ACHN (cell line): ENCODE measurements around the gene PPM1J.
A peak's percentile ranks its signal among the peaks of the same experiment; 100 is the strongest.

ENCODE experiments used
- DNase-seq: peaks from one replicate; pipeline ENCODE4 v3.0.0-alpha.2; 2015
- in situ Hi-C: cut with HindIII; loops from 2 replicates; pipeline ENCODE4 v1.10.0; 2017; ENCODE audit warnings: low sequenced_read_pairs, low pct_ligation_motif_present, low pct_unique_long_range_greater_than_20kb

The PPM1J gene

GRCh38 chr1:112710159-112710558 lies 5.0 kb downstream of the PPM1J start:
- in situ Hi-C loops = no loop called here
- DNase-seq = no peak

GRCh38 chr1:112708489-112708888 lies 6.6 kb downstream of the PPM1J start:
- in situ Hi-C loops = no loop called here
- no peak for DNase-seq

GRCh38 chr1:112708002-112708448 lies 7.1 kb downstream of the PPM1J start:
- in situ Hi-C loops = no loop called here
- DNase-seq = no peak

- DNase-seq = peak; percentile 88
- in situ Hi-C loops = no loop called here
Measured at GRCh38 chr1:112707221-112708001, 7.7 kb downstream of the PPM1J start.

GRCh38 chr1:112706505-112707220 lies 8.5 kb downstream of the PPM1J start, which contains the start of gene RHOC:
RHOC (minus strand) TSS chr1:112707127; CDS start chr1:112703799, 3,328 bp downstream.
- peak; percentile 70 for DNase-seq
- in situ Hi-C loops = no loop called here

GRCh38 chr1:112704934-112705627 lies 10.1 kb downstream of the PPM1J start:
- DNase-seq = peak; percentile 89
- in situ Hi-C loops = no loop called here

GRCh38 chr1:112704391-112704933 lies 10.7 kb downstream of the PPM1J start:
- DNase-seq = no peak
- in situ Hi-C loops = no loop called here

GRCh38 chr1:112703706-112704105 lies 11.4 kb downstream of the PPM1J start:
- no peak for DNase-seq
- in situ Hi-C loops = no loop called here

- in situ Hi-C loops = no loop called here
- no peak for DNase-seq
Measured at GRCh38 chr1:112702420-112703261, 12.5 kb downstream of the PPM1J start.

GRCh38 chr1:112702067-112702395 lies 13.1 kb downstream of the PPM1J start:
- in situ Hi-C loops = no loop called here
- no peak for DNase-seq

GRCh38 chr1:112701227-112702066 lies 13.7 kb downstream of the PPM1J start:
- in situ Hi-C loops = no loop called here

GRCh38 chr1:112700290-112701226 lies 14.6 kb downstream of the PPM1J start:
- peak; percentile 88 for DNase-seq
- in situ Hi-C loops = no loop called here

More at GRCh38 chr1:112701227-112702066, 13.7 kb downstream of the PPM1J start:
- DNase-seq = no peak

- DNase-seq = no peak
- in situ Hi-C loops = no loop called here
Measured at GRCh38 chr1:112699425-112700144, 15.5 kb downstream of the PPM1J start.

GRCh38 chr1:112698366-112699310 lies 16.5 kb downstream of the PPM1J start:
- no peak for DNase-seq
- in situ Hi-C loops = no loop called here

- in situ Hi-C loops = no loop called here
- DNase-seq = no peak
Measured at GRCh38 chr1:112697781-112698201, 17.3 kb downstream of the PPM1J start.
